ENCODE measurements around the gene AMOTL2.

The AMOTL2 gene

DNA sequence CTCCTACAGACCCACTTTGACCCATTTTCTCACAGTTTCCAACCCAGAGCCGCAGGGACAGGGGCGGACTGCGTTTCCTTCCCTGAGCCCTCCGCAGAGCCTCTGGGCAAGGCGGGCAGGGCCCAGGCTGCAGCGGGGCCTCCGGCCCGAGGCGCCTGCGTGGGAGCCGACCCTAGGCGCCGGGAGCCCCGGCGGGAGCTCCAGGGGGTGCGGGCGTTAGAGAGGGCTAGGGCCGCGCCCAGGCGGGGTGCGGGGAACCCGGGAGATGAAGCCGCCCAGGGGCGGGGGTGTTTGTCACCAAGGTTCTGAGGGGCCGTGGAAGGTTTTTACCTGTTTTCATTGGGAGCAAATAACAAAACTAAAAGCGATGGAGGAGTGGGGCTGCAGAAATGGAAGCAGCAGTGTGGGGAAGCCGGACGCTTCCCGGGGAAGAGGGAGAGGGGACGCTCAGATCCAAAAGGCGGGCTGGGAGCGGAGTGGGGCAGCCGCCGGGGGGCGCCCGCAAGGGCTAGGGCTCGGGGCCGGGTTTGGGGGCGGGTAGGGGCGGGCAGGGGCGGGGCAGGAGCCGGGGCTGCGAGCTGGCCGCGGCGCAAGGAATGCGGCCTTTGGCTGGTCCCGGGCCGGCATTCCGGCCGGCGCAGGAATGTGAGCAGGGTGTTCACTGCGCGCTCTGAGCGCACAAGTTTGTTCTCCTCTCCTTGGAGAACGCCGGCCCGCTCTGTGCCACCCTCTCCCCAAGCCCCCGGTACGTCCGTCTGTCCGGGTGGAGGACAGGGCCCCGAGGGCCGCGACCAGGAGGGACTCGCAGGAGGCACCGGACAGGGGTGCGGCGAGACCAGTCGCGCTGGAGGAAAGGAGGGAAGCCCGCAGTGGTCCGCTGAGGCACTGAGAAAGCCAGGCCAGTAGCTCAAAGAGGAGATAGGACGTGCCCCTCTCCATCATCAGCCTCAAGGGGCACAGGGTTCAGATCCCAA is 61.1 kb downstream of the AMOTL2 start:
- no peak for DNase-seq

DNA sequence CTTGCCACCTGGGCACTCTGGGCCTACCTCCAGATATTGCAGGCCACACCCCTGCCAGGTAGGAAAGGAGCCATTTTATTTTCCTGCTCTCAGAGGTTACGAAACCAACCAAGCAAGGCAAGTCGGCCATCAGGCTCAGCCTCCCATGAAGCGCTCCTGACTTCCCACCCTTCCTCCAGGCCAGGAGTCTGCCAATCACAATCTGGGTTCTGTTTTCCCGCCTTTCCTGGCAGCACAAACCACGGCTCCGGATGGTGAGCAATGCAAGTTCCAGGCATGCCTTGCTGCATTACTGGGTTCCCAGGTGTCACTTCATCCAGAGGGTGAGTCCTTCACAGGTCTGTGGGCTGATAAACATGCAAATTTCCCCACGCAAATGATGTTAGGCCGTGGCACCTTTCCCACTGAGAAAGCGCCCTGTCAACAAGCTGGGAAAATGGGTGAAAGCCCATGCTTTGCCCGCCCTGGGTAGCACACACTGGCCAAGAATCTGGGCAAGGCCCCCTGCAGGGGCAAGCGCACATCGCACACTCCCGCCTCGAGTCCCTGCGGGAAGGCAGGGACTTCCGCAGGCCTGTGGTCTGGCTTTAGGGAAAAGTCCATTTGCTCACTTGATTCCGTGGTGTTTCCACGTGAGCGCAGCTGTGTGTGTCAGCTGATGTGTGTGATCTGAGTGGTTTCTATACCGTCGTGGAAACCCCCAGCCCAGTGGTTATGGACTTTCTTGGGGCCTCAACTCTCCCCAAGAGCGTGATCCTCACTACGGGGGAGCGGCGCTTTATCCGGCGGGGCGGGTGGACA is 62.0 kb downstream of the AMOTL2 start:
- no peak for DNase-seq

DNA sequence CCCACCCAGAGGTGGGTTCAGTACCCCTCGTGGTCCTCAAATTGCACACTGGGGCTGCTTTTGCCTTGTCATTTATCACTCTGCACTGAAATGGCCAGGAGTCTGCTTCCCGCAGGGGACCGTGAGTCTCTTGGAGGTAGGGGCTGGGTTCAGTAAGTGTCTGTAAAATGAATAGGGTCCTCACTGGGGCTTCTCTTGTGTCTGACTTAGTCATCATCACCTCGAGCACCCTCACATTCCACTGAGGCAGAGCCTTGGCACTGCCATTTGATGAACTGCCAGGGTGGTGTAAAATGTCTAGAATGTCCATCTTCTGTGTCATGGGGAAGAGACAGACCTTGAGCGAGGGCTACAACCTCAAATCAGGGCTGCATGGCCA is 62.6 kb downstream of the AMOTL2 start:
- DNase-seq: no peak

DNA sequence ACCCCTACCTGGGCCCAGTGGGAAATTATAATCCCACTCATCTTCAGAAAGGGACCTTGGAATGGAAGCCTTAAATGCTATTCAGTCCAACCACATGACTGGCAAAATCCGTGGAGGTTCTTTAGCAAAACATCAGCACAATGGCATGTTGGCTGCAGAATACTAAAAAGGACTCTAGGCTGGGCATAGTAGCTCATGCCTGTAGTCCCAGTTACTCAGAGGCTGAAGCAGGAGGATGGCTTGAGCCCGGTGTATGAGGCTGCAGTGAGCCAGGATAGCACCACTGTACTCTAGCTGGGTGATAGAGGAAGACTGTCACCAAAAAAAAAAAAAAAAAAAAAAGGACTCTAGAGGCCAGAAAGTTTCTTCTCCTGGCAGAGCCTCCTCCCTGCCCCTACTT is 63.0 kb downstream of the AMOTL2 start:
- no peak for DNase-seq

GRCh38 chr3:134309987-134310700 is 64.1 kb downstream of the AMOTL2 start:
- no peak for DNase-seq

GRCh38 chr3:134308350-134308891 is 65.8 kb downstream of the AMOTL2 start:
- DNase-seq: peak; percentile 74

GRCh38 chr3:134307425-134307824 is 66.8 kb downstream of the AMOTL2 start:
- DNase-seq: no peak

DNA sequence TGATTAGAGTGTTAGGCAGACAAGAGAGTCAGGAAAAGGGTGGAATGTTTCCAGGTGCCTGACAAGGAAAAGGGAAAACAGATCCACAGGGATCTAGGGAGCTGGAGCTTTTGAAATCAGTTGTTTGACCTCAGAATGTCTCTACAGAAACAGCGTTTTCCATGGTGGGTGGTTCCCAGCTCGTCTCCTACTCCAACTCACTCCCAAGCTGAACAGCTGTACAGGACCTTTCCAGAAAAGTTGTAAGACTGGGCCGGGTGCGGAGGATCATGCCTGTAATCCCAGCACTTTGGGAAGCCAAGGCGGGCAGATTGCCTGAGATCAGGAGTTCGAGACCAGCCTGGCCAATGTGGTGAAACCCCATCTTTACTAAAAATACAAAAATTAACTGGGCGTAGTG is 67.9 kb downstream of the AMOTL2 start:
- DNase-seq: no peak

All from CD4-positive, alpha-beta T cell treated with Interleukin-10 for 1 hour (primary cell).